Osteoblast (primary cell): ENCODE measurements around the gene HIRIP3. TPM values are rescaled to one million over a fixed set of nuclear protein-coding genes. Genes with fewer than 3 reads are reported as not detected.

Experiments
- DNase-seq: peaks from one replicate; pipeline ENCODE4 v3.0.0; 2011; ENCODE audit warnings: low spot score, mixed read lengths; ENCODE audit not compliant: insufficient read length; ENCODE audit errors: missing footprints
- H2AFZ ChIP-seq: 2 replicates; pipeline ENCODE4 v1.6.0; 2011; ENCODE audit warnings: mild to moderate bottlenecking, low read length
- H3K27ac ChIP-seq: 2 replicates; pipeline ENCODE4 v1.5.1; 2011; ENCODE audit warnings: mild to moderate bottlenecking, low read depth, low read length, moderate library complexity
- H3K27me3 ChIP-seq: 2 replicates; pipeline ENCODE4 v1.6.0; 2012; ENCODE audit warnings: mild to moderate bottlenecking, control low read depth, inconsistent platforms, low read length, moderate library complexity; ENCODE audit not compliant: insufficient read depth
- H3K36me3 ChIP-seq: 2 replicates; pipeline ENCODE4 v1.5.1; 2011; ENCODE audit warnings: mild to moderate bottlenecking, low read length, control low read depth, moderate library complexity; ENCODE audit not compliant: insufficient read depth
- H3K4me1 ChIP-seq: 2 replicates; pipeline ENCODE4 v1.5.1; 2011; ENCODE audit warnings: mild to moderate bottlenecking, low read length, control low read depth, moderate library complexity; ENCODE audit not compliant: insufficient read depth
- H3K4me2 ChIP-seq: 2 replicates; pipeline ENCODE4 v1.6.0; 2011; ENCODE audit warnings: mild to moderate bottlenecking, low read length; ENCODE audit not compliant: insufficient read depth
- H3K4me3 ChIP-seq: fragments of 200-600 bp; sonication (generic); 3 replicates; pipeline ENCODE4 v1.5.1; 2012; ENCODE audit warnings: mild to moderate bottlenecking, low read length, inconsistent platforms; ENCODE audit not compliant: insufficient read depth
- H3K79me2 ChIP-seq: 2 replicates; pipeline ENCODE4 v1.6.0; 2012; ENCODE audit warnings: mild to moderate bottlenecking, low read length, control low read depth, inconsistent platforms; ENCODE audit not compliant: insufficient read depth
- H3K9me3 ChIP-seq: 2 replicates; pipeline ENCODE4 v1.5.1; 2011; ENCODE audit warnings: low read depth, low read length, control low read depth
- H4K20me1 ChIP-seq: 2 replicates; pipeline ENCODE4 v1.6.0; 2012; ENCODE audit warnings: mild to moderate bottlenecking, low read length, control low read depth; ENCODE audit not compliant: insufficient read depth
- total RNA-seq: library from RNA; depleted of rRNA; stranded (reverse); fragments of >200 nt; gene quantifications from 2 replicates; pipeline ENCODE4 v1.2.3, GENCODE V29; 2012
- TF ChIP-seq, protein P1 (sequence below): IDR thresholded peaks from 2 replicates; pipeline ENCODE4 v1.5.1; 2011; ENCODE audit warnings: mild to moderate bottlenecking, low read depth, low read length, moderate library complexity; ENCODE audit errors: extremely low read depth

HIRIP3 gene
- total RNA-seq, 1 donor: 5.8 TPM

DNA sequence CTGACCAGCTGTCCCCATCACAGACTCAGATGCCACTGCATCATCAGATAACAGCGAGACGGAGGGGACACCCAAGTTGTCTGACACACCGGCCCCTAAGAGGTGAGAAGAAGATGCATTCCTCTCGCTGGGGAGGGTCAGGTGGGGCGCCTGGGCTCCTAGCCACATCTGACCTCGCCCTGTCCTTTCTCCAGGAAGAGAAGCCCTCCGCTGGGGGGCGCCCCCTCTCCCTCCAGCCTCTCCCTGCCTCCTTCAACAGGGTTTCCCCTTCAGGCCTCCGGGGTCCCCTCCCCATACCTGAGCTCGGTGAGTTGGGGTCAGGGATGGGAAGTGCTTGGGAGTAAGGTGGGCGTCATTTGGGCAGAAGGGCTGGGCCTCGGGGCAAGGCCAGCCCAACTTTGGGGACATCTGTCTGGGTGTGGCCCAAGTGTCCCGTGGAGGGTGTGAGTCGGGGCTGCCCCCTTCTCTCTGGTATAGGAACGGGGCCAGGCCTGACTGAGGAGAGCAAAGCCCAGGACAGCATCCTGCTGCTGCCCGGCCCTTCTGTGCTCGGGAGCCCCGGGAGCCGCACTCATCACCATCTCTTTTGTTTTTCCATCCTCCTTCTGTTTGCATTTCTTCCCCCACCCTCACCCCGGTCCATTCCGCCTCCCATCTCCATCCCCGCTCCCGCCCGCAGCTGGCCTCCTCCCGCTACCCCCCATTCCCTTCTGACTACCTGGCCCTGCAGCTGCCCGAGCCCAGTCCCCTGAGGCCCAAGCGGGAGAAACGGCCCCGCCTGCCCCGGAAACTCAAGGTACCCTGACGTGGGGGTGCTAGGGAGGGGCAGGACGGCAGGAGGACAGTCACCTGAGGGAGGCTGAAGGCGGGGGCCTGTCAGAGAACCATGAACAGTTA lies 5.6 kb upstream of the HIRIP3 start:
- peaks cover 4% of the 10 kb centered on the region for H4K20me1 ChIP-seq
- peaks cover 11% of the 10 kb centered on the region for H3K79me2 ChIP-seq
- no peak overlapping the region for H3K4me2 ChIP-seq
- no peaks in the 10 kb centered on the region for H3K27me3 ChIP-seq
- no peak overlapping the region for H3K27ac ChIP-seq
- no peaks in the 10 kb centered on the region for H3K9me3 ChIP-seq
- no peak overlapping the region for H2AFZ ChIP-seq
- peak; percentile 88 for DNase-seq
- H3K4me3 ChIP-seq: no peak overlapping the region
- peaks cover 9% of the 10 kb centered on the region for H3K36me3 ChIP-seq
- peaks cover 8% of the 10 kb centered on the region for H3K4me1 ChIP-seq
- TF ChIP-seq, protein P1, sequence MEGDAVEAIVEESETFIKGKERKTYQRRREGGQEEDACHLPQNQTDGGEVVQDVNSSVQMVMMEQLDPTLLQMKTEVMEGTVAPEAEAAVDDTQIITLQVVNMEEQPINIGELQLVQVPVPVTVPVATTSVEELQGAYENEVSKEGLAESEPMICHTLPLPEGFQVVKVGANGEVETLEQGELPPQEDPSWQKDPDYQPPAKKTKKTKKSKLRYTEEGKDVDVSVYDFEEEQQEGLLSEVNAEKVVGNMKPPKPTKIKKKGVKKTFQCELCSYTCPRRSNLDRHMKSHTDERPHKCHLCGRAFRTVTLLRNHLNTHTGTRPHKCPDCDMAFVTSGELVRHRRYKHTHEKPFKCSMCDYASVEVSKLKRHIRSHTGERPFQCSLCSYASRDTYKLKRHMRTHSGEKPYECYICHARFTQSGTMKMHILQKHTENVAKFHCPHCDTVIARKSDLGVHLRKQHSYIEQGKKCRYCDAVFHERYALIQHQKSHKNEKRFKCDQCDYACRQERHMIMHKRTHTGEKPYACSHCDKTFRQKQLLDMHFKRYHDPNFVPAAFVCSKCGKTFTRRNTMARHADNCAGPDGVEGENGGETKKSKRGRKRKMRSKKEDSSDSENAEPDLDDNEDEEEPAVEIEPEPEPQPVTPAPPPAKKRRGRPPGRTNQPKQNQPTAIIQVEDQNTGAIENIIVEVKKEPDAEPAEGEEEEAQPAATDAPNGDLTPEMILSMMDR: no peak

DNA sequence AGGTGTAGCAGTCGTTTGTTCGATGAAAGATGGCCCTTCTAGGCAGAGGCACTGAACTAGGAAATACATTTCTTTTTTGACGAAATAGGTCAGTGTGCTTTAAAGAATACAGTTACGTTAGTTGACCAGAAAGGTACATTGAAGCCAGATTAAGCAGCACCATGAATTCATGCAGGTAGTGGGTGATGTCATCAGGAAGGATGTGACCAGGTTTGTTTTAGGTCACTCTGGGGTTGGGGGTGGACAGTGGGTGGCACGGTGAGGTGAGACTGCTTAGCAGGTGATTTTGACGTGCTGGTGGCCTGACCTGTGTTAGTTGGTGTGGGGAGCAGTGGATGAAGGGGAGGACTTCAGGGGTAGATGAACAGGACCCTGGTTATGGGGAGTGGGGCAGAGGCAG lies 4.2 kb upstream of the HIRIP3 start:
- Histone ChIP-seq H3K27me3 (no peaks in the 10 kb centered on the region), H3K79me2 (peaks cover 11% of the 10 kb centered on the region), H3K27ac (no peak overlapping the region), H2AFZ (no peak overlapping the region), H3K4me3 (no peak overlapping the region), H3K9me3 (no peaks in the 10 kb centered on the region), H3K4me2 (no peak overlapping the region), H4K20me1 (peaks cover 4% of the 10 kb centered on the region), H3K4me1 (peaks cover 15% of the 10 kb centered on the region), H3K36me3 (peaks cover 9% of the 10 kb centered on the region)
- DNase-seq: no peak
- TF ChIP-seq, protein P1: no peak

DNA sequence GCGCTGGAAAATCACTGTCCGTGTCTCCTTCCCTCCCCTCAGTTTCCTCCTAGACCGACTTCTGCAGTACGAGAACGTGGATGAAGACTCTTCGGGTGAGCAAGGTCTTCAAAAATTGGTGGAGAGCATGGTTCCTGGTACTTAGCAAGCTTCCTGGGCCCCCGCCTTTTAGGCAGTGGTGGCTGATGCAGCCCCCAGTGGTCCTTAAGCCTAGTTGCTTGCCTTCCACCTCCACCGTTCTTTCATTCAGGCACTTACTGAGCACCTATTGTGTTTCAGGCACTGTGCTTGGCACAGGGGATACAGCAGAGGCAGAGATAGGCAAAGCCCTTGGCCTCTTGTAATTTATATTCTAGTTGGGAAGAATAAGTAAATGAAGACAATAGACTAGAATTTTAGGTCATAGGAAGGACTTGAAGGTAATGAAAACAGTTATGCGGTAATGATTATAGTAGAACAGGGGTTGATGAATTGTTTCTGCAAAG lies 1.4 kb upstream of the HIRIP3 start:
- Histone ChIP-seq H2AFZ (peak overlapping the region; percentile 86), H3K27ac (peak overlapping the region; percentile 96), H3K4me2 (peak overlapping the region; percentile 98), H3K79me2 (peaks cover 11% of the 10 kb centered on the region), H3K36me3 (peaks cover 27% of the 10 kb centered on the region), H3K27me3 (no peaks in the 10 kb centered on the region), H4K20me1 (peaks cover 4% of the 10 kb centered on the region), H3K9me3 (no peaks in the 10 kb centered on the region), H3K4me3 (peak overlapping the region; percentile 93), H3K4me1 (peaks cover 19% of the 10 kb centered on the region)
- TF ChIP-seq, protein P1: no peak
- no peak for DNase-seq
